ENCODE results near the gene ZNF264. TPM values are rescaled to one million over a fixed set of nuclear protein-coding genes. Genes with fewer than 3 reads are reported as not detected.
"Not testable (repeated sequence)": the region's sequence is repeated elsewhere in the genome, so short reads cannot be mapped to it uniquely, and the experiment has no call there.

Gene ZNF264
- total RNA-seq, 3 donors from 2014 or later = 20.2 to 26.9 (median 22.1) TPM

GRCh38 chr19:57227502-57227901 lies 36.2 kb downstream of the ZNF264 start:
- peaks cover 4% of the 10 kb centered on the region for H3K36me3 Mint-ChIP-seq (ENCODE audit: insufficient read depth)
- DNase-seq (no peak), ATAC-seq (no peak)
- peaks cover 9% of the 10 kb centered on the region for H3K9me3 Mint-ChIP-seq
- no peaks in the 10 kb centered on the region for H3K27me3 Mint-ChIP-seq (ENCODE audit: low read depth)
- H3K4me3 Mint-ChIP-seq = no peak overlapping the region
- no peaks in the 10 kb centered on the region for H3K4me1 Mint-ChIP-seq (ENCODE audit: low read depth)

- no peaks in the 10 kb centered on the region for H3K4me1 Mint-ChIP-seq (ENCODE audit: low read depth)
- H3K4me3 Mint-ChIP-seq = no peak overlapping the region
- DNase-seq (no peak), ATAC-seq (no peak)
- no peaks in the 10 kb centered on the region for H3K9me3 Mint-ChIP-seq
- no peaks in the 10 kb centered on the region for H3K36me3 Mint-ChIP-seq (ENCODE audit: insufficient read depth)
- no peaks in the 10 kb centered on the region for H3K27me3 Mint-ChIP-seq (ENCODE audit: low read depth)
Observed at GRCh38 chr19:57231686-57232085, 40.4 kb downstream of the ZNF264 start.

GRCh38 chr19:57233207-57233606 lies 41.9 kb downstream of the ZNF264 start:
- no peak for DNase-seq
- Mint-ChIP-seq H3K4me3 (no peak overlapping the region), H3K36me3 (ENCODE audit: insufficient read depth) (no peaks in the 10 kb centered on the region), H3K4me1 (ENCODE audit: low read depth) (no peaks in the 10 kb centered on the region), H3K27me3 (ENCODE audit: low read depth) (no peaks in the 10 kb centered on the region), H3K9me3 (no peaks in the 10 kb centered on the region)
- ATAC-seq = no peak

GRCh38 chr19:57239982-57240310 lies 48.6 kb downstream of the ZNF264 start:
- H3K4me3 Mint-ChIP-seq = peak overlapping the region; percentile 84
- peaks cover 3% of the 10 kb centered on the region for H3K9me3 Mint-ChIP-seq
- peaks cover 30% of the 10 kb centered on the region for H3K4me1 Mint-ChIP-seq (ENCODE audit: low read depth)
- peak in 1 of 2 donors; percentile 1 for ATAC-seq
- peaks cover 16% of the 10 kb centered on the region for H3K36me3 Mint-ChIP-seq (ENCODE audit: insufficient read depth)
- DNase-seq = no peak
- H3K27me3 Mint-ChIP-seq (ENCODE audit: low read depth) = no peaks in the 10 kb centered on the region

GRCh38 chr19:57240311-57241090 lies 49.2 kb downstream of the ZNF264 start, which contains the start of gene ZNF805:
Gene ZNF805 (plus strand): TSS chr19:57240632. CDS start chr19:57240892, 260 bp downstream.
- DNase-seq = peak; percentile 95
- peak; percentile 96 to 97 for ATAC-seq
- H3K27me3 Mint-ChIP-seq (ENCODE audit: low read depth) = no peaks in the 10 kb centered on the region
- H3K9me3 Mint-ChIP-seq = peaks cover 3% of the 10 kb centered on the region
- peaks cover 30% of the 10 kb centered on the region for H3K4me1 Mint-ChIP-seq (ENCODE audit: low read depth)
- H3K36me3 Mint-ChIP-seq (ENCODE audit: insufficient read depth) = peaks cover 21% of the 10 kb centered on the region
- H3K4me3 Mint-ChIP-seq = peak within 1 kb of the TSS; percentile 84

GRCh38 chr19:57241176-57241575 lies 49.9 kb downstream of the ZNF264 start:
- peak overlapping the region; percentile 84 for H3K4me3 Mint-ChIP-seq
- ATAC-seq = no peak
- no peak for DNase-seq
- no peaks in the 10 kb centered on the region for H3K27me3 Mint-ChIP-seq (ENCODE audit: low read depth)
- peaks cover 3% of the 10 kb centered on the region for H3K9me3 Mint-ChIP-seq
- peaks cover 27% of the 10 kb centered on the region for H3K36me3 Mint-ChIP-seq (ENCODE audit: insufficient read depth)
- peaks cover 30% of the 10 kb centered on the region for H3K4me1 Mint-ChIP-seq (ENCODE audit: low read depth)

- DNase-seq (no peak), ATAC-seq (no peak)
- H3K9me3 Mint-ChIP-seq = peaks cover 3% of the 10 kb centered on the region
- peak overlapping the region; percentile 61 for H3K4me3 Mint-ChIP-seq
- H3K27me3 Mint-ChIP-seq (ENCODE audit: low read depth) = no peaks in the 10 kb centered on the region
- H3K36me3 Mint-ChIP-seq (ENCODE audit: insufficient read depth) = peaks cover 43% of the 10 kb centered on the region
- peaks cover 30% of the 10 kb centered on the region for H3K4me1 Mint-ChIP-seq (ENCODE audit: low read depth)
Observed at GRCh38 chr19:57242821-57243220, 51.5 kb downstream of the ZNF264 start.

- ATAC-seq (no peak), DNase-seq (no peak)
- H3K9me3 Mint-ChIP-seq = peaks cover 3% of the 10 kb centered on the region
- H3K4me1 Mint-ChIP-seq (ENCODE audit: low read depth) = peaks cover 30% of the 10 kb centered on the region
- H3K27me3 Mint-ChIP-seq (ENCODE audit: low read depth) = no peaks in the 10 kb centered on the region
- peaks cover 58% of the 10 kb centered on the region for H3K36me3 Mint-ChIP-seq (ENCODE audit: insufficient read depth)
- no peak overlapping the region for H3K4me3 Mint-ChIP-seq
Observed at GRCh38 chr19:57244513-57244912, 53.2 kb downstream of the ZNF264 start.

GRCh38 chr19:57245066-57245465 lies 53.8 kb downstream of the ZNF264 start:
- H3K4me3 Mint-ChIP-seq = no peak overlapping the region
- DNase-seq (no peak), ATAC-seq (no peak)
- H3K36me3 Mint-ChIP-seq (ENCODE audit: insufficient read depth) = peaks cover 58% of the 10 kb centered on the region
- peaks cover 2% of the 10 kb centered on the region for H3K9me3 Mint-ChIP-seq
- H3K27me3 Mint-ChIP-seq (ENCODE audit: low read depth) = no peaks in the 10 kb centered on the region
- H3K4me1 Mint-ChIP-seq (ENCODE audit: low read depth) = peaks cover 28% of the 10 kb centered on the region

- peaks cover 2% of the 10 kb centered on the region for H3K9me3 Mint-ChIP-seq
- ATAC-seq = no peak
- peaks cover 64% of the 10 kb centered on the region for H3K36me3 Mint-ChIP-seq (ENCODE audit: insufficient read depth)
- no peak for DNase-seq
- no peak overlapping the region for H3K4me3 Mint-ChIP-seq
- H3K4me1 Mint-ChIP-seq (ENCODE audit: low read depth) = peaks cover 24% of the 10 kb centered on the region
- no peaks in the 10 kb centered on the region for H3K27me3 Mint-ChIP-seq (ENCODE audit: low read depth)
Observed at GRCh38 chr19:57245959-57246358, 54.7 kb downstream of the ZNF264 start.

GRCh38 chr19:57248646-57249045 lies 57.3 kb downstream of the ZNF264 start:
- DNase-seq = no peak
- no peak overlapping the region for H3K4me3 Mint-ChIP-seq
- H3K9me3 Mint-ChIP-seq = peaks cover 11% of the 10 kb centered on the region
- H3K4me1 Mint-ChIP-seq (ENCODE audit: low read depth) = peaks cover under 1% of the 10 kb centered on the region
- H3K36me3 Mint-ChIP-seq (ENCODE audit: insufficient read depth) = peaks cover 89% of the 10 kb centered on the region
- no peaks in the 10 kb centered on the region for H3K27me3 Mint-ChIP-seq (ENCODE audit: low read depth)
- ATAC-seq = no peak

- peaks cover 13% of the 10 kb centered on the region for H3K9me3 Mint-ChIP-seq
- H3K4me1 Mint-ChIP-seq (ENCODE audit: low read depth) = no peaks in the 10 kb centered on the region
- DNase-seq (no peak), ATAC-seq (no peak)
- no peaks in the 10 kb centered on the region for H3K27me3 Mint-ChIP-seq (ENCODE audit: low read depth)
- no peak overlapping the region for H3K4me3 Mint-ChIP-seq
- H3K36me3 Mint-ChIP-seq (ENCODE audit: insufficient read depth) = peaks cover 92% of the 10 kb centered on the region
Observed at GRCh38 chr19:57249329-57249728, 58.0 kb downstream of the ZNF264 start.

- ATAC-seq = peak; percentile 51 to 70
- peaks cover 32% of the 10 kb centered on the region for H3K9me3 Mint-ChIP-seq
- not testable (repeated sequence) for H3K4me3 Mint-ChIP-seq; H3K27me3 Mint-ChIP-seq (ENCODE audit: low read depth); H3K4me1 Mint-ChIP-seq (ENCODE audit: low read depth); DNase-seq
- H3K36me3 Mint-ChIP-seq (ENCODE audit: insufficient read depth) = peaks cover 78% of the 10 kb centered on the region
Observed at GRCh38 chr19:57253767-57254166, 62.5 kb downstream of the ZNF264 start.

- Mint-ChIP-seq H3K9me3 (peaks cover 39% of the 10 kb centered on the region), H3K27me3 (ENCODE audit: low read depth) (no peaks in the 10 kb centered on the region), H3K4me3 (no peak overlapping the region), H3K36me3 (ENCODE audit: insufficient read depth) (peaks cover 51% of the 10 kb centered on the region), H3K4me1 (ENCODE audit: low read depth) (no peaks in the 10 kb centered on the region)
- DNase-seq (no peak), ATAC-seq (no peak)
Observed at GRCh38 chr19:57262044-57262443, 70.7 kb downstream of the ZNF264 start.

- Mint-ChIP-seq H3K9me3 (peaks cover 38% of the 10 kb centered on the region), H3K4me1 (ENCODE audit: low read depth) (no peaks in the 10 kb centered on the region), H3K36me3 (ENCODE audit: insufficient read depth) (peaks cover 50% of the 10 kb centered on the region), H3K27me3 (ENCODE audit: low read depth) (no peaks in the 10 kb centered on the region), H3K4me3 (no peak overlapping the region)
- ATAC-seq (no peak), DNase-seq (no peak)
Observed at GRCh38 chr19:57263244-57263741, 72.0 kb downstream of the ZNF264 start.

All from activated T-cell treated with anti-CD3 and anti-CD28 coated beads, Interleukin-2, amount 50 U/mL, for 4 hours (primary cell).